Mesodermal cell (in vitro differentiated cells): Measurements from ENCODE around the gene SUMO3.
A peak's percentile ranks its signal among the peaks of the same experiment; 100 is the strongest.

Source experiments
- H3K27ac ChIP-seq: 2 replicates; pipeline ENCODE4 v1.7.0; 2013; ENCODE audit warnings: mild to moderate bottlenecking, low read depth, low read length, moderate library complexity; ENCODE audit not compliant: severe bottlenecking
- H3K36me3 ChIP-seq: 2 replicates; pipeline ENCODE4 v1.7.1; 2013; ENCODE audit warnings: mild to moderate bottlenecking, low read length, moderate library complexity; ENCODE audit not compliant: control insufficient read depth, insufficient read depth
- H3K4me1 ChIP-seq: one replicate; pipeline ENCODE4 v1.7.1; 2013; ENCODE audit warnings: mild to moderate bottlenecking, low read length; ENCODE audit not compliant: insufficient read depth, control insufficient read depth, poor library complexity, severe bottlenecking
- H3K4me3 ChIP-seq: 2 replicates; pipeline ENCODE4 v1.7.0; 2013; ENCODE audit warnings: low read length, control low read depth, mild to moderate bottlenecking; ENCODE audit not compliant: insufficient read depth, poor library complexity, severe bottlenecking; ENCODE audit errors: extremely low read depth
- H3K9me3 ChIP-seq: 2 replicates; pipeline ENCODE4 v1.7.1; 2013; ENCODE audit warnings: mild to moderate bottlenecking, low read length, moderate library complexity; ENCODE audit not compliant: control insufficient read depth
- WGBS, 2 experiments: methylation state at CpG; one replicate each; pipeline ENCODE4 v1.1.5; 2013; ENCODE audit warnings: missing lambda C conversion rate in 2 of 2; ENCODE audit not compliant: insufficient coverage in 2 of 2; 5-methylcytosine and 5-hydroxymethylcytosine counted together

SUMO3 gene

GRCh38 chr21:44822484-44823178 is 4.8 kb upstream of the SUMO3 start:
- WGBS, 2 experiments = 20 to 85% methylated on average over 2 of the region's 5 CpGs
- Histone ChIP-seq H3K27ac (no peak overlapping the region), H3K4me1 (no peaks in the 10 kb centered on the region), H3K36me3 (no peaks in the 10 kb centered on the region), H3K4me3 (no peak overlapping the region), H3K9me3 (peaks cover 44% of the 10 kb centered on the region)

- Histone ChIP-seq H3K9me3 (peaks cover 33% of the 10 kb centered on the region), H3K27ac (no peak overlapping the region), H3K4me1 (peaks cover 3% of the 10 kb centered on the region), H3K4me3 (no peak overlapping the region), H3K36me3 (no peaks in the 10 kb centered on the region)
- 84% methylated on average over 3 of the region's 3 CpGs; no CpG with 5 or more reads in 1 of the 2 experiments for WGBS, 2 experiments
Measured at GRCh38 chr21:44820851-44821250, 3.0 kb upstream of the SUMO3 start.

GRCh38 chr21:44819283-44820243 is 1.7 kb upstream of the SUMO3 start:
- peaks cover 6% of the 10 kb centered on the region for H3K4me1 ChIP-seq
- peaks cover 33% of the 10 kb centered on the region for H3K9me3 ChIP-seq
- no peak overlapping the region for H3K4me3 ChIP-seq
- no peaks in the 10 kb centered on the region for H3K36me3 ChIP-seq
- no peak overlapping the region for H3K27ac ChIP-seq
- WGBS, 2 experiments = 95 to 99% methylated on average over 33 of the region's 33 CpGs

- WGBS, 2 experiments = 86 to 89% methylated on average over 32 to 37 of the region's 37 CpGs
- peaks cover 6% of the 10 kb centered on the region for H3K4me1 ChIP-seq
- H3K9me3 ChIP-seq = peaks cover 33% of the 10 kb centered on the region
- peak overlapping the region; percentile 59 for H3K4me3 ChIP-seq
- H3K36me3 ChIP-seq = peaks cover 4% of the 10 kb centered on the region
- peak overlapping the region; percentile 87 for H3K27ac ChIP-seq
Measured at GRCh38 chr21:44818640-44819011, 764 bp upstream of the SUMO3 start.

DNA sequence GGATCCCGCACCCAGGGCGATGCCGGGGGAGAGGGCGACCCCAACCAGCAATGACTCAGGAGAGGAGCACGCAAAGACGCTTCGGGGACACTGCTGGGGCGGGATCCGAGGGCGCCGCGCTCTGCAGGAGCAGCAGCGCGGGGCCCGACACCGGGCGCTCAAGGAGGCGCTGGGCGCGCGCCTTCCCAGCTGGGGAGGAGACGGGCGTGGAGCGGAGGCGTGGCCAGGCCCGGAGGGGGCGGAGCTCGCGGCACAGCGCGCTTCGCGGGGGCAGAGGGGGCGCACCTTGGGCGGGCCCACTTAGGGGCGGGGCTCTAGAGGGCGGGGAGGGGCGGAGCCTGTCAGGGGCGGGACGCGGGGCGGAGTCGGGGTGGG is 369 bp downstream of the SUMO3 start:
- WGBS, 2 experiments = 2 to 3% methylated on average over 10 to 23 of the region's 43 CpGs
- H3K36me3 ChIP-seq = peaks cover 15% of the 10 kb centered on the region
- peaks cover 29% of the 10 kb centered on the region for H3K9me3 ChIP-seq
- peak overlapping the region; percentile 87 for H3K27ac ChIP-seq
- H3K4me3 ChIP-seq = peak overlapping the region; percentile 59
- peaks cover 6% of the 10 kb centered on the region for H3K4me1 ChIP-seq

GRCh38 chr21:44816761-44817505 is 929 bp downstream of the SUMO3 start:
- WGBS, 2 experiments = 46 to 65% methylated on average over 29 to 48 of the region's 57 CpGs
- Histone ChIP-seq H3K4me3 (peak overlapping the region; percentile 59), H3K9me3 (peaks cover 25% of the 10 kb centered on the region), H3K36me3 (peaks cover 19% of the 10 kb centered on the region), H3K27ac (peak overlapping the region; percentile 45), H3K4me1 (peaks cover 6% of the 10 kb centered on the region)

- Histone ChIP-seq H3K9me3 (peaks cover 18% of the 10 kb centered on the region), H3K27ac (no peak overlapping the region), H3K36me3 (peaks cover 23% of the 10 kb centered on the region), H3K4me3 (no peak overlapping the region), H3K4me1 (peaks cover 6% of the 10 kb centered on the region)
- 89 to 90% methylated on average over 5 to 8 of the region's 10 CpGs for WGBS, 2 experiments
Measured at GRCh38 chr21:44815852-44816628, 1.8 kb downstream of the SUMO3 start.

DNA sequence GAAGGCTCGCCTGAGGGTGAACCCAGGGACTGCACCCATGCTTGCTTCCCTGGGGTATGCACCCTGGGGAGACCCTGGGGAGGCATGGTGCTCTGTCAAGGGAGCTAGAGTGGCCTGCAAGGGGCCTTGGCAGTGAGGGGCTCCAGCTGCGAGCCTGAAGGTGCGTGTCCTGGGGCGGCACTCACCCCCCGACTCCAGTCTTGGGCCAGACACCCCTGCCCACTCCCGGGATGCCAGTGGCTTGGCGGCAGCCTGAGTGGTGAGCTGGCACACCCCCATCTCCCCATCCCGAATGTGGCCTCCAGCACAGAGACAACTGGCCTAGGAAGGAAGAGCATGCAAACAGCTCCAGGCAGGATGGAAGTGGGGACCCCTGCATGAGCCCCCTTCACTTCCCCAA is 2.6 kb downstream of the SUMO3 start:
- Histone ChIP-seq H3K4me3 (no peak overlapping the region), H3K27ac (no peak overlapping the region), H3K9me3 (peaks cover 16% of the 10 kb centered on the region), H3K36me3 (peaks cover 28% of the 10 kb centered on the region), H3K4me1 (peaks cover 6% of the 10 kb centered on the region)
- 97 to 100% methylated on average over 5 to 7 of the region's 8 CpGs for WGBS, 2 experiments

DNA sequence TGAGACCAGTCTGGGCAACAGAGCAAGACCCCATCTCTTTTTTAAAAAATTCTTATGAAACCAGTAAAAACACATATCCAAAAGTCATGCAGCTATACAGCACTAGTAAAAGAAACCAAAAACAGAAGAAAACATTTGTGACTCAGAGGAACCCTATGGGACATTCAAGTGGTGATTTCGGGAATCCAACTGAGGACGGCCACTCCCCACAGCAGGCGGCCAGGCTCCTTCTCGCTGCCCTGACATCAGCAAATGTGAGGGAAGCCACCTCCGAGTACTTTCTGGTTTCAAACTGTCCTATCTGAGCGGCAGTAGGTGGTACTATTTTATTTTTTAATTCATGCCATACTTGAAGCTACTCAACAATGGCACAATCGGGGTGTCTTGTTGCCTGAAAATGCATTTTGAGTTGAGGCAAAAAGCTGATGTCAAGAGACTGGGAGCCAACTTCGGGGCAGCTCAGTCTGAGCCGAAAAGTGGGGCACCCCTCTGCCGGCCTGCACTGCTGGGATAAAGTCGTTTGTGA is 3.3 kb downstream of the SUMO3 start:
- no peak overlapping the region for H3K4me3 ChIP-seq
- H3K4me1 ChIP-seq = peaks cover 6% of the 10 kb centered on the region
- H3K9me3 ChIP-seq = peaks cover 12% of the 10 kb centered on the region
- H3K27ac ChIP-seq = no peak overlapping the region
- WGBS, 2 experiments = 82 to 83% methylated on average over 9 to 10 of the region's 11 CpGs
- peaks cover 34% of the 10 kb centered on the region for H3K36me3 ChIP-seq

DNA sequence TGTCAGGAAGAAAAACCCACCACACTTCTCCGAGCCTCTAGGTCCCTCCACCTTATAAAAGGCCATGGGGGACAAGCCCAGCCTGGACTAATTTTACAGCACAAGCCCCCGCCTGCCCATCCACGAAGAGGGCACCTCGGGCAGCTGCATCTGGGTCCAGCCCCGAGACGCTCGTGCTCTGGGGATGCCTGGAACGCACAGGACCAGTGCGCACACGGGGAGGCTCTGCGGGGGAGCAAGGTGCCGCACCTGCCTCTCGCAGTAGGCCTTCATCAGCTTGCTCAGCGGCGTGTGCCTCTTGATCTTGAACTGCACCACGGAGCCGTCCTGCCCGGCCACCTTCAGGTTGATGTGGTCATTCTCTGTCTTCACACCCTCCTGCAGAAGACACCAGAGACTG is 4.1 kb downstream of the SUMO3 start:
- H3K36me3 ChIP-seq = peaks cover 43% of the 10 kb centered on the region
- peaks cover 4% of the 10 kb centered on the region for H3K9me3 ChIP-seq
- H3K4me3 ChIP-seq = no peak overlapping the region
- no peak overlapping the region for H3K27ac ChIP-seq
- peaks cover 6% of the 10 kb centered on the region for H3K4me1 ChIP-seq
- 92 to 93% methylated on average over 16 to 17 of the region's 18 CpGs for WGBS, 2 experiments
